ENCODE results near the gene MED12L.
A peak's percentile ranks its signal among the peaks of the same experiment; 100 is the strongest.

MED12L gene

DNA sequence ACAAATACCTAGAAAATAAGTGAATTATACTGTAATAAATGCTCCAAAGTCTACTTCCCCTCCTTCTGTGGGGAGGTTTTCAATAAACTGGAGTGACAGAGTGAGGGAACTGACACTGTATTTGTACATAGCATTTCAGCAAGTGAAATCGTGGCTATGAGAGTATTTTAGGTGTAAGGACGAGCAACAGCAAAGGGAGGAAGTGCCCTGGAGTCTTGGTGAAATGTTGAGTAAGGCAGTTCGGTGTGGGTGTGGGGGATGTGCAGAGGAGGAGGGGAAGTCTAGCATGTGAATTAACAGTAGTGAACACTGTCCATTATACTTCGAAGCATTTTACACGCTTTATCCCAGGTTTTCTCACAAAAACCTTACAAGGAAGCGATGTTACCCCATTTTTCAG, 262.0 kb downstream of the MED12L start:
- no peak for DNase-seq (ENCODE audit: low read depth)

GRCh38 chr3:151350656-151351055, 265.2 kb downstream of the MED12L start:
- H3K4me3 ChIP-seq (ENCODE audit: low read length), result no peak overlapping the region
- TF ChIP-seq, protein P1, sequence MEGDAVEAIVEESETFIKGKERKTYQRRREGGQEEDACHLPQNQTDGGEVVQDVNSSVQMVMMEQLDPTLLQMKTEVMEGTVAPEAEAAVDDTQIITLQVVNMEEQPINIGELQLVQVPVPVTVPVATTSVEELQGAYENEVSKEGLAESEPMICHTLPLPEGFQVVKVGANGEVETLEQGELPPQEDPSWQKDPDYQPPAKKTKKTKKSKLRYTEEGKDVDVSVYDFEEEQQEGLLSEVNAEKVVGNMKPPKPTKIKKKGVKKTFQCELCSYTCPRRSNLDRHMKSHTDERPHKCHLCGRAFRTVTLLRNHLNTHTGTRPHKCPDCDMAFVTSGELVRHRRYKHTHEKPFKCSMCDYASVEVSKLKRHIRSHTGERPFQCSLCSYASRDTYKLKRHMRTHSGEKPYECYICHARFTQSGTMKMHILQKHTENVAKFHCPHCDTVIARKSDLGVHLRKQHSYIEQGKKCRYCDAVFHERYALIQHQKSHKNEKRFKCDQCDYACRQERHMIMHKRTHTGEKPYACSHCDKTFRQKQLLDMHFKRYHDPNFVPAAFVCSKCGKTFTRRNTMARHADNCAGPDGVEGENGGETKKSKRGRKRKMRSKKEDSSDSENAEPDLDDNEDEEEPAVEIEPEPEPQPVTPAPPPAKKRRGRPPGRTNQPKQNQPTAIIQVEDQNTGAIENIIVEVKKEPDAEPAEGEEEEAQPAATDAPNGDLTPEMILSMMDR (IDR thresholded peaks at IDR 0.05; ENCODE audit: insufficient read depth, low read depth, low read length, missing control alignments), result no peak
- no peak for DNase-seq (ENCODE audit: low read depth)

More for the DNA sequence above, 262.0 kb downstream of the MED12L start:
- H3K4me3 ChIP-seq (ENCODE audit: low read length), result no peak overlapping the region
- TF ChIP-seq, protein P1 (IDR thresholded peaks at IDR 0.05; ENCODE audit: insufficient read depth, low read depth, low read length, missing control alignments), result no peak

GRCh38 chr3:151351219-151351618, 265.8 kb downstream of the MED12L start:
- no peak for DNase-seq (ENCODE audit: low read depth)
- TF ChIP-seq, protein P1 (IDR thresholded peaks at IDR 0.05; ENCODE audit: insufficient read depth, low read depth, low read length, missing control alignments), result no peak
- no peak overlapping the region for H3K4me3 ChIP-seq (ENCODE audit: low read length)

- no peak for DNase-seq (ENCODE audit: low read depth)
- TF ChIP-seq, protein P1 (IDR thresholded peaks at IDR 0.05; ENCODE audit: insufficient read depth, low read depth, low read length, missing control alignments), result no peak
- H3K4me3 ChIP-seq (ENCODE audit: low read length), result no peak overlapping the region
Observed at GRCh38 chr3:151351648-151352047, 266.2 kb downstream of the MED12L start.

- TF ChIP-seq, protein P1 (IDR thresholded peaks at IDR 0.05; ENCODE audit: insufficient read depth, low read depth, low read length, missing control alignments), result no peak
- DNase-seq (ENCODE audit: low read depth), result peak; percentile 8
- H3K4me3 ChIP-seq (ENCODE audit: low read length), result no peak overlapping the region
Observed at GRCh38 chr3:151356794-151357462, 271.5 kb downstream of the MED12L start.

DNA sequence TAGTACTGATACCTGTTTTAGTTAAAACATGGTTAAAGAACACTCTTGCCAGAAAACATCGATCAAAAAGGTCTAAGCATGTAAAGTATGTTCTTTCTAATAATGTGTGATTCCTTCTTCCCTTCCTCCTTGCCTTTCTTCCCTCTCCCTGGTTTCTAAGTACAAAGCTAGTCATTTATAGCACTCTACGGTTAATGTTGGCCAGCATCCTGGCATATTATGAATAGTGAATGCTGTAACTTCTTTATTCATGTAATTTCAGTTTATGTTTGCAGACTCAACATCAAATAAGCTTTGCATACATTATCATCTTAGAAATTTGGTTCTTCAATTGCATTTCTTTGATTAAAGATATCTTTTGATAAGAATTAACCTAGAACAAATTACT, 272.0 kb downstream of the MED12L start:
- TF ChIP-seq, protein P1 (IDR thresholded peaks at IDR 0.05; ENCODE audit: insufficient read depth, low read depth, low read length, missing control alignments), result no peak
- DNase-seq (ENCODE audit: low read depth), result no peak
- H3K4me3 ChIP-seq (ENCODE audit: low read length), result no peak overlapping the region

- no peak overlapping the region for H3K4me3 ChIP-seq (ENCODE audit: low read length)
Observed at GRCh38 chr3:151362751-151363174, 277.3 kb downstream of the MED12L start.

More at GRCh38 chr3:151362751-151363174, 277.3 kb downstream of the MED12L start:
- TF ChIP-seq, protein P1 (IDR thresholded peaks at IDR 0.05; ENCODE audit: insufficient read depth, low read depth, low read length, missing control alignments), result no peak
- no peak for DNase-seq (ENCODE audit: low read depth)

All from epithelial cell of esophagus (primary cell).